ENCODE measurements around the gene DESI1. TPM values are rescaled to one million over a fixed set of nuclear protein-coding genes. Genes with fewer than 3 reads are reported as not detected.
A peak's percentile ranks its signal among the peaks of the same experiment; 100 is the strongest.

DESI1 gene
- polyA plus RNA-seq, 1 of the 3 experiments (the other 2 are of a cell fraction), result 8.2 TPM

DNA sequence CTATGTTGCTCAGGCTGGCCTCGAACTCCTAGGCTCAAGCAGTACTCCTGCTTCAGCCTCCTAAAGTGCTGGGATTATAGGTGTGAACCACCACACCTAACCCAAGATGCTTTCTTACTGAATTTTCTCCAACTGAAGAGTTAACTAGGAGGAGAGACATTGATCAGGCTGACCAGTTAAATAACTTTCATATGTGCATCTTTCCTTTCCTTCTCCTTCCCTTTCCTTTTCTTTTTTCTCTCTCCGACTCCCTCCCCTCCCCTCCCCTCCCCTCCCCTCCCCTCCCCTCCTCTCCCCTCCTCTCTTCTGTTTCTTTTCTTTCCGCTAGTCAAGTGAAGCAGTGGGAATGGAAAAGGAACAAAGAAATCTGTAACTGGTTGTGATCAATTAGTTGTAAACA is 26.9 kb upstream of the DESI1 start:
- Histone ChIP-seq H3K9me3 (no peaks in the 10 kb centered on the region), H3K79me2 (ENCODE audit: insufficient read depth) (peaks cover 15% of the 10 kb centered on the region; the same call in 1 of the 2 replicates), H2AFZ (ENCODE audit: low read depth) (no peak overlapping the region), H3K9me2 (no peaks in the 10 kb centered on the region), H3K4me2 (no peak overlapping the region), H3K4me3 (ENCODE audit: low read depth in 2 of 2, low read length in 1 of 2) (no peak overlapping the region), H3K27ac (ENCODE audit: low read depth in 2 of 2, low read length in 1 of 2) (peak overlapping the region in 1 of 2 experiments; percentile 35; a peak in 1 of 4 replicates), H4K20me1 (ENCODE audit: insufficient read depth) (no peaks in the 10 kb centered on the region), H3K27me3 (ENCODE audit: insufficient read depth) (no peaks in the 10 kb centered on the region), H3F3A (replicated peaks; ENCODE audit: insufficient read depth) (peaks cover 4% of the 10 kb centered on the region), H3K36me3 (replicated peaks in 1 of 2; ENCODE audit: control insufficient read depth in 1 of 2, insufficient read depth in 2 of 2, low read length in 1 of 2) (peaks cover 9 to 10% of the 10 kb centered on the region in 2 experiments), H3K9ac (no peak overlapping the region), H3K4me1 (ENCODE audit: control insufficient read depth in 1 of 2, insufficient read depth in 2 of 2, low read depth in 1 of 2, low read length in 1 of 2) (no peaks in the 10 kb centered on the region)
- no peak for DNase-seq
- ChIA-PET POLR2A (no interaction called here), CTCF (no interaction called here)
- no peak for TF ChIP-seq SIN3A (IDR thresholded peaks at IDR 0.05; ENCODE audit: borderline replicate concordance, low read depth, low read length)
- TF ChIP-seq, protein P1, sequence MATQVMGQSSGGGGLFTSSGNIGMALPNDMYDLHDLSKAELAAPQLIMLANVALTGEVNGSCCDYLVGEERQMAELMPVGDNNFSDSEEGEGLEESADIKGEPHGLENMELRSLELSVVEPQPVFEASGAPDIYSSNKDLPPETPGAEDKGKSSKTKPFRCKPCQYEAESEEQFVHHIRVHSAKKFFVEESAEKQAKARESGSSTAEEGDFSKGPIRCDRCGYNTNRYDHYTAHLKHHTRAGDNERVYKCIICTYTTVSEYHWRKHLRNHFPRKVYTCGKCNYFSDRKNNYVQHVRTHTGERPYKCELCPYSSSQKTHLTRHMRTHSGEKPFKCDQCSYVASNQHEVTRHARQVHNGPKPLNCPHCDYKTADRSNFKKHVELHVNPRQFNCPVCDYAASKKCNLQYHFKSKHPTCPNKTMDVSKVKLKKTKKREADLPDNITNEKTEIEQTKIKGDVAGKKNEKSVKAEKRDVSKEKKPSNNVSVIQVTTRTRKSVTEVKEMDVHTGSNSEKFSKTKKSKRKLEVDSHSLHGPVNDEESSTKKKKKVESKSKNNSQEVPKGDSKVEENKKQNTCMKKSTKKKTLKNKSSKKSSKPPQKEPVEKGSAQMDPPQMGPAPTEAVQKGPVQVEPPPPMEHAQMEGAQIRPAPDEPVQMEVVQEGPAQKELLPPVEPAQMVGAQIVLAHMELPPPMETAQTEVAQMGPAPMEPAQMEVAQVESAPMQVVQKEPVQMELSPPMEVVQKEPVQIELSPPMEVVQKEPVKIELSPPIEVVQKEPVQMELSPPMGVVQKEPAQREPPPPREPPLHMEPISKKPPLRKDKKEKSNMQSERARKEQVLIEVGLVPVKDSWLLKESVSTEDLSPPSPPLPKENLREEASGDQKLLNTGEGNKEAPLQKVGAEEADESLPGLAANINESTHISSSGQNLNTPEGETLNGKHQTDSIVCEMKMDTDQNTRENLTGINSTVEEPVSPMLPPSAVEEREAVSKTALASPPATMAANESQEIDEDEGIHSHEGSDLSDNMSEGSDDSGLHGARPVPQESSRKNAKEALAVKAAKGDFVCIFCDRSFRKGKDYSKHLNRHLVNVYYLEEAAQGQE (IDR thresholded peaks at IDR 0.05; ENCODE audit: low read depth, low read length), result no peak
- TF ChIP-seq, protein P2, sequence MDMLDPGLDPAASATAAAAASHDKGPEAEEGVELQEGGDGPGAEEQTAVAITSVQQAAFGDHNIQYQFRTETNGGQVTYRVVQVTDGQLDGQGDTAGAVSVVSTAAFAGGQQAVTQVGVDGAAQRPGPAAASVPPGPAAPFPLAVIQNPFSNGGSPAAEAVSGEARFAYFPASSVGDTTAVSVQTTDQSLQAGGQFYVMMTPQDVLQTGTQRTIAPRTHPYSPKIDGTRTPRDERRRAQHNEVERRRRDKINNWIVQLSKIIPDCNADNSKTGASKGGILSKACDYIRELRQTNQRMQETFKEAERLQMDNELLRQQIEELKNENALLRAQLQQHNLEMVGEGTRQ (IDR thresholded peaks at IDR 0.05; ENCODE audit: borderline replicate concordance, low read depth, low read length), result no peak
- WGBS (ENCODE audit: low lambda C conversion rate), result 81% methylated on average over 3 of the region's 3 CpGs

DNA sequence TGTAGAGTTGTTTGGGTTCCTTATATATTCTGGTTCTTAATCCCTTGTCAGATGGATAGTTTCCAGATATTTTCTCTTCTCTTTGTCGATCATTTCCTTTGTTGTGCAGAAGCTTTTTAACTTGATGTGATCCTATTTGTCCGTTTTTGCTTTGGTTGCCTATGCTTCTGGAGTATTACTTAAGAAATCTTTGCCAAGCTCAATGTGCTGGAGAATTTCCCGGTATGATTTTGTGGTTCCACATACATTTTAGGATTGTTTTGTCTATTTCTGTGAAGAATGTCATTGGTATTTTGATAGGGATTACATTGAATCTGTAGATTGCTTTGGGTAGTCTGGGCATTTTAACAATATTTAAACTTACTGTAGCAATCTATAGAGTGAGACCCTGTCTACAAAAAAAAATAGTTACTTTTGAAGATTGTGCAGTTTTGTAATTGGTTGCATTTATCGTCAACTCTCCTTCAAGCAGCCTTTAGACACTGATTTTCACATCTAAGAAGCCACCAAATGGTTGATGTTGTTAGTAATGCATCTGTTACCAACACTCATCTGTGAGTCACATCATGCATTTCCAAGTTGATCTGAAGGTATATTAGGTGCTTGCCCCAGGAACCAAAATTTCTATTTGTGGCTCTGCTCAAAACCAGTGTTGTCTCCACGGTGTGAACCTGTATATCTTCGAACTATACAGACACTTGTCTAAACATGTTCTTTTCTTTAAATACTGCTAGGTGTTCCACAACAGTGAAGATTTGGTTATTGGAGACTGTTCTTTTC is 21.7 kb upstream of the DESI1 start:
- Histone ChIP-seq H3K4me3 (ENCODE audit: low read depth in 2 of 2, low read length in 1 of 2) (no peak overlapping the region), H3F3A (replicated peaks; ENCODE audit: insufficient read depth) (peaks cover 2% of the 10 kb centered on the region), H3K27me3 (ENCODE audit: insufficient read depth) (no peaks in the 10 kb centered on the region), H3K36me3 (replicated peaks in 1 of 2; ENCODE audit: control insufficient read depth in 1 of 2, insufficient read depth in 2 of 2, low read length in 1 of 2) (peaks cover 0 to 12% of the 10 kb centered on the region in 2 experiments), H3K27ac (ENCODE audit: low read depth in 2 of 2, low read length in 1 of 2) (peak overlapping the region in 1 of 2 experiments; percentile 15; a peak in 1 of 4 replicates), H3K4me2 (no peak overlapping the region), H3K79me2 (ENCODE audit: insufficient read depth) (peaks cover 46% of the 10 kb centered on the region), H3K4me1 (ENCODE audit: control insufficient read depth in 1 of 2, insufficient read depth in 2 of 2, low read depth in 1 of 2, low read length in 1 of 2) (no peaks in the 10 kb centered on the region), H2AFZ (ENCODE audit: low read depth) (no peak overlapping the region), H3K9me2 (no peaks in the 10 kb centered on the region), H3K9ac (no peak overlapping the region), H3K9me3 (no peaks in the 10 kb centered on the region), H4K20me1 (ENCODE audit: insufficient read depth) (no peaks in the 10 kb centered on the region)
- 89% methylated on average over 6 of the region's 6 CpGs for WGBS (ENCODE audit: low lambda C conversion rate)
- POLR2A ChIA-PET, result no interaction called here
- DNase-seq, result no peak
- CTCF ChIA-PET, result no interaction called here
- TF ChIP-seq GATA2 (CRISPR knock-in tag; IDR thresholded peaks at IDR 0.05) (no peak), YY1 (IDR thresholded peaks at IDR 0.05; ENCODE audit: low read depth) (no peak), RAD21 (IDR thresholded peaks at IDR 0.05; ENCODE audit: low read length) (no peak), POLR2AphosphoS5 (IDR thresholded peaks at IDR 0.05; ENCODE audit: low read depth, low read length) (no peak), GABPA (IDR thresholded peaks at IDR 0.05; ENCODE audit: low read depth) (no peak), NRF1 (IDR thresholded peaks at IDR 0.05; ENCODE audit: low read depth, low read length) (no peak), JUND (IDR thresholded peaks at IDR 0.05) (no peak), CHD2 (IDR thresholded peaks at IDR 0.05; ENCODE audit: low read length, partially characterized antibody) (no peak), RXRA (IDR thresholded peaks at IDR 0.05; ENCODE audit: borderline replicate concordance, low read depth) (no peak), MEF2A (IDR thresholded peaks at IDR 0.05; ENCODE audit: borderline replicate concordance, low read depth) (no peak)
- TF ChIP-seq, protein P3, sequence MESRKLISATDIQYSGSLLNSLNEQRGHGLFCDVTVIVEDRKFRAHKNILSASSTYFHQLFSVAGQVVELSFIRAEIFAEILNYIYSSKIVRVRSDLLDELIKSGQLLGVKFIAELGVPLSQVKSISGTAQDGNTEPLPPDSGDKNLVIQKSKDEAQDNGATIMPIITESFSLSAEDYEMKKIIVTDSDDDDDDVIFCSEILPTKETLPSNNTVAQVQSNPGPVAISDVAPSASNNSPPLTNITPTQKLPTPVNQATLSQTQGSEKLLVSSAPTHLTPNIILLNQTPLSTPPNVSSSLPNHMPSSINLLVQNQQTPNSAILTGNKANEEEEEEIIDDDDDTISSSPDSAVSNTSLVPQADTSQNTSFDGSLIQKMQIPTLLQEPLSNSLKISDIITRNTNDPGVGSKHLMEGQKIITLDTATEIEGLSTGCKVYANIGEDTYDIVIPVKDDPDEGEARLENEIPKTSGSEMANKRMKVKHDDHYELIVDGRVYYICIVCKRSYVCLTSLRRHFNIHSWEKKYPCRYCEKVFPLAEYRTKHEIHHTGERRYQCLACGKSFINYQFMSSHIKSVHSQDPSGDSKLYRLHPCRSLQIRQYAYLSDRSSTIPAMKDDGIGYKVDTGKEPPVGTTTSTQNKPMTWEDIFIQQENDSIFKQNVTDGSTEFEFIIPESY (IDR thresholded peaks at IDR 0.05; ENCODE audit: borderline replicate concordance, low read depth), result no peak
- TF ChIP-seq, protein P1 (IDR thresholded peaks at IDR 0.05; ENCODE audit: low read depth, low read length), result no peak
